HG03064 (cell line): ENCODE measurements around the gene OPCML.

ENCODE experiments used
- ATAC-seq: cut with Tn5 transposase; IDR thresholded peaks from one replicate; pipeline ENCODE4 v1.9.1; 2021; ENCODE audit warnings: low read depth; ENCODE audit not compliant: unreplicated experiment

OPCML gene

DNA sequence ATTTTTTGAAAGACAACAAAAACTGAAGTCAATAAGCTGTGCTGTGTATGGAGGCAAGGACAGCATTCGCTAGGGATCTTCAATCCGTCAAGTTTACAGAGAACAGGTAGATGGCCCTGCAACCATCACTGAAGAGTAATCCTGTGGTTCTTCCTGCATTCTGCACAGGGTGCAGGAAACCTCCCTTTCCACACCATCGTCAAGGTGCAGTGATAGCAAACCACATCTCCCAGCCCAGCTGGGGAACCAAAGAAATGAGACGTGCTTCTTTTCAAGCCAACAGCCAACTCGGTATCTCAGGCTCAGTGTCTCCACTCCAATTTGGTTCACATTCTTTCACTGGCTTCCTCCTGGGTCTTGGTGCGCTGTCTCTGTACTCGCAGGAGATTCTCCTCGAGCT is 814.5 kb downstream of the OPCML start:
- ATAC-seq = no peak

DNA sequence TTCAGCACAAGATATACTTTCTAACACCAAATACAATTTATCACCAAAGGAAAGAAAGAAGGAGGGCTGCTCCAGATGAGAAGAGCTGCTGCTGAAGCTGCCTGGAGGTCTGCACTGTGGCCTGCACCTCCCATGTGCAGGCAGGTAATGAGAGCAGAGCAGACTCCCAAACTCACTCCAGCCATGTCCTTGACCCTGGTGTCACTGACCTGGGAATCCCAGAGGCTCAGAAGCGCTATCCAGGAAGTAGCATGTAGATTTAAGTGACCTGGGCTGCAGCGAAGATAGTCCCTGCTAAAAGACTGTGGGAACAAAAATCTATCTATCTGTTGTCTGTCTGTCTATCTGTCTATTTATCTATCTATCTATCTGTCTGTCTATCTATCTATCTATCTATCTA is 816.3 kb downstream of the OPCML start:
- no peak for ATAC-seq

DNA sequence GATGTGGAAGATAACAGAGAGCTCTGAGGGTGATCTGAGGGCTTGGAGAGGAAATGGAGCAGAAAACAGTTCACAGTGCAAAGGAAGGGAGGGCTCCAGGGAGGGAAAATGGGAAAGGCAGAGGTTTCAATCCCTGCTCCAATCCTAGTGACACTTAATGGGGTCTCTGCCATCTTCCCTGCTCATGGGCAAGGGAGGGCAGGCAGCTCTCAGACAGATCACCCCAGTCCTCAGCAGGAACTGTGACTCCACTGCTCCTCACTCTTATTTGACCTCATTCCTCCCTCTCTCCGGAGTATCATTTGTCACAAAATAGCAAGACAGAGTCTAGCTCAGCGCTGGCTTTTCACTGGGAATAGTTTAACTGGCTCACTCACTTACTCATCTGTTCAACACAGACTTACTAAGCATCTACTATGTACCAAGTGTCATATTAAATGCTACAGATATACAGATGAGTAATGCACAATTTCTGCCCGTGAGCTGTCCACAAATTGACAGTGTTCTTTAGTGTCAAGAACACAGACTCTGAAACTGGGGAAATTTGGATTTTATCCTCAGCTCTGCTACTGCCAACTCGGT is 817.4 kb downstream of the OPCML start:
- no peak for ATAC-seq

GRCh38 chr11:132712466-132712865 is 819.8 kb downstream of the OPCML start:
- ATAC-seq = no peak

DNA sequence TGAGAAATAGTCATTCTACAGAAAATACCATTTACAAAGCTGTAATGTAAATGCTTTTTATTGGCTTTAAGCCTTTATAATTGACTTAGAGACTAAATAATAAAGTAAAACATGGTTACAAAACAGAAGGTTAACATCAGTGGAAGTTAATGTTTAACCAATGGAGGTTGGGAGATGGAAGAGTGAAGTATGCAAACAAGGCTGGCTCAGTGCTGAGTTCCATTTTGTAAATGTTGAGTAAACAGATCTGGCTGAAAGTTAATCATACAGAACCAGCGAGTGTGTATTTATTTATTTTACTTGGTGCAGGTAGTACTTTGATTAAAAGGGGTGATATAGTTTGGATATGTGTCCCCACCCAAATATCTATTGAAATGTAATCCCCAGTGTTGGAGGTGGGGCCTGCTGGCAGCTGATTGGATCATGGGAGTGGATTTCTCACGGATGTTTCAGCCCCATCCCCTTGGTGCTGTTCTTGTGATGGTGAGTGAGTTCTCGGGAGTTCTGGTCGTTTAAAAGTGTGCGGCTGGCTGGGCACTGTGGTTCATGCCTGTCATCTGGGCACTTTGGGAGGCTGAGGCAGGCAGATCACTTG is 827.4 kb downstream of the OPCML start:
- no peak for ATAC-seq

DNA sequence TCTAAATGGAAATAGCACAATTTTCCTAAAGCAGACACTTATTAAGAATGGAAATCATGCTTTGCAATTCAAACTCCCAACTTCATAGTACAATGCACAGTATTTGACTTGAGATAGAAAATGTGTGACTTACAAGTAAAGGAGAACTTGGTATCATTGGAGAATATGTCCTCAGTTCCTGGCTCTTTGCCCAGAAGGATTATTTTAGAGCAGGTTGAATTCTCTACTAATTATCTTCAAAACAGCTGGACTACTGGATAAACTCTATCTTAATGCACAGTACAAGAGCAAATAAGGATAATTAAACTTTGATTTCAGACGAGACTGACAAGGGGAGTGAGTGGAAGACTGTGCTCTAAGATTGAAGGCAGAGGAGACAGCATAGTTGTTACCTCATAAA is 839.4 kb downstream of the OPCML start:
- ATAC-seq = no peak

DNA sequence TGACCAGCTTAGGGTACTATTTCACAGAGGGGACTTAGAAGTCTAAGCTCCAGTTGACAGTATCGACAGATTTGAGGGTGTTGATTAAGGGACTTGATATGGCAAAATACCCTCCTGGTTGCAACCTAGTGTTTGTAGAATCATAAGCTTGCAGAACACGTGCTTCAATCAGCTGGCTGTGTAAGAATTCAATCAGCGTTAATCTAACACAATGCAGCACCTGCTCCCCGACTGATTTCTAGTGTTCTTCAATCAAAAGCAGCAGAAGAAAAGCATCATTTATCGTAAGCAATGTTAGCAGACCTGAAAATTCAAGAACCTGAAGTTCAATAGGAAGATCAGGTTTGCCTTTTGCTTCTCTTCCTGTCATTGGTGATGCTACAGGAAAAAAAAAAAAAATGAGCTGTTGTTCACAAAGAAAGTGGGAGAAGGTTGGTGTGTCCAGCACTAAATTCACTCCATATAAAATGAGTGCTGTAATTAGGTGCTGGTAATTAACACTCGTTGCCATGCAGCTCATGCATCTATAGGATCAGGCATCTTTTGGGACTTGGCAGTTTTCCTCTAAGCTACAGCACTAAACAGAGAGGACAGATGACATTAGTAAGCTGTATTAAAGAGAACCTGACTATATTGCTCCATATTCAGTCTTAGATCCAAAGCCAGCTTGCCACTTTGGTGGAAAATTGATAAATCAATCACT is 840.3 kb downstream of the OPCML start:
- no peak for ATAC-seq

DNA sequence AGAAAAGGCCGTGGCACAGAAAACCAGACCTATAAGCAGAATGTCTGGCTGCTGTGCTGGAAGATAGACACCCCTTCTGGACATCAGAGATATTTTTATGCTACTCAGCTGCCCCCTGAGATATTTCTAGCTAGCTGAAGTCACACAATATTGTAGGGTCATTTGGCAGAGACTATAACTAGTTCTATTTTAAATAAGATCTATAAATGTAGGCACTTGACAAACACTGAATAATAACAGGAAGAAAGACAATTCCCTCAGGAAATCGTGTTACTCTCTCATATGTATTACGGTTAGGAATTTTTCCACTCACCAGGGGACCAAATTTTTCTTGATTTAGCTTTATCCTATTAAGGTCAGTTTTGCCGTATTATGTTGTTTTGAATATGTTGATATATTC is 845.4 kb downstream of the OPCML start:
- no peak for ATAC-seq

- ATAC-seq = no peak
Observed at GRCh38 chr11:132685174-132685611, 847.1 kb downstream of the OPCML start.

DNA sequence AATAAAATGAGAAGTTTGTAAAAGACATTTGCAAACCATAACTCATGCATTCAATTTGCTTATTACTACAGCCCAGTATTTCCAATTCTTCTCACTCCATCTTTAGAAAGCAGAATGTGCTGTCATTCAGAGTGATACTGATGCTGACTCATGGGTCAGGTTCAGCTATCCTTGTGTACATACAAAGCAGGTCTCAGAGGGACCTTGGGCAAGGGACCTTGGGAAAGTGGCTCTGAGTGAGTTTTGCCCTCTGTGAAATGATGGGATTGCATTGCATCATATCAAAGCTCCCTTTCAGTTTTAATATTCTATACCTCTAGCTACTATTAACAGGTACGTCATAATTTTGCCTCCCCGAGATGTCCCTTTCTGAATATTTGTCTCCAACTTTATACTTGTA is 848.7 kb downstream of the OPCML start:
- no peak for ATAC-seq

GRCh38 chr11:132681971-132682370 is 850.3 kb downstream of the OPCML start:
- ATAC-seq = no peak

- ATAC-seq = no peak
Observed at GRCh38 chr11:132680584-132680983, 851.7 kb downstream of the OPCML start.

DNA sequence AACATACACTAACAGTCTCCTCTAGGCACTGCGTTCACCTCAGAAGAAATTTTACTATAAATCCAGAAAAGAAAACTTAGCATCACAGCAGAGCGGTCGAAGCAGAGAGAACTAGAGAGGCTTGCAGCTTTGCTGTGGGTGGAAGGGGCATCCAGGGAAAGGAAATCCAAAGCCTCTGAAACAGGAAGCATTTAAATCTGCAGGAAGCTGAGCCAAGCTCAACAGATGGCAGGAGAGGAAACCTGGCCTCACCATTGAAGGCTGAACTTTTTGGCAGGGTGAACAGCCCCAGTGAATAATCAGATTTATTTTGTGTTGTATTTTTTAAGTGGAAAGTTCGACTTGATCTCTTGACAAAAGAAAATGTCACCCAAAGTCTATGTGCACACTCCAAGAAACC is 858.1 kb downstream of the OPCML start:
- ATAC-seq = no peak

DNA sequence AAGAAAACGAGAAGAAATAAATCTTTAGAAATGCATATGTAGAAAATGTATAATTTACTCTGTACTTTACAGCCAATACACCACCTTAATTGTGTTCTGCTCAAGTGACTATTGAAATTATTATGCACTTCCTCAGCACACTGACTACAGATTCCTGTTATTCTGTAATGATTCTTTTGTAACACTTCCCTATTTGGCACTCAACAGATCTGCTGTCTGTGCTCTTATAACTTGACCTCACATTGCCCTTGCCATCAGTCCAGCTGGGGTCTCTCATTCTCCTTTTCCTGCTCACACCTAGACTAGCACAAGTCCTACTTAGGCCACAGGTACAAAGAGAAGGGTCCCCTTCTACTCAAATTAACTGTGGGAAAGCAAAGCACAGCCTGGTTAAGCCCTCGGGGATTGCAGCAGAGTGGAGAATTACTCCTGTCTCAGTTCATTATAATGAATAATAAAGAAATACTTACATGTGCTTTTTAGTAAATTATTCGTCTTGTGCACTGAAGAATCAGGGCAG is 860.4 kb downstream of the OPCML start:
- ATAC-seq = no peak

DNA sequence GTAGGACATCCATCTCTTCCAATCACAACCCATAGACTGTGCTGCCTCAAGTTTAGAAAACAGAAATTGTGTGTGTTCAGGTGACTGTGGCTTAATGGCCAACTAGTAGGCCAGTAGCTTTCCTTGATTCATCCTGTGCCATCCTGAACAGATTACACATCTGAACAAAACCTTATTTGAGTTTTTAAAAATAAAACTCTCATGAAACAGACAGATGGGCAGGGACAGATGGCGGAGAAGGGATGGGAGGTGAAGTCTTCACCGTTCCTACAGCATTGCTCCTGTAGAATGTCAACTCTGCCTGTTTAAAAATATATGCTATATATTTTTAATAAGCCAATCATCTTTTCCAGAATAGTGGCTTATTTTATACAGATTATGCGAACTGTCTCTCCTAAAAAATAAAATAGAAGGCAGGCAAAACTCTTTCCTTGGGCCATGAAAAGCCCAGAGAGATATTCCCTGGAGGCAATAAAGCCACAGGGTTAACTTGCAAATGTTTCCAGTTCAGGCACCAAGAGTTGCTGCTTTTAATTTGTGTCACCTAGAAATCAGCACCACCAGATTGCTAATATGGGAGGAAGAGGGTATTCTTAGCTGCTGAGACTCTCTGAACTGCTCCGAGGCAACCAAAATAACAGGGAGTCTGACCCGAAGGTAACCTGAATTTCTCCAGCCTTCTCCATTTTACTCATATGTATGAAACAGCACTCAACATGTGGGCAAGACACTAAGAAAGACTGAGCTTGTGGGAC is 861.2 kb downstream of the OPCML start:
- no peak for ATAC-seq

DNA sequence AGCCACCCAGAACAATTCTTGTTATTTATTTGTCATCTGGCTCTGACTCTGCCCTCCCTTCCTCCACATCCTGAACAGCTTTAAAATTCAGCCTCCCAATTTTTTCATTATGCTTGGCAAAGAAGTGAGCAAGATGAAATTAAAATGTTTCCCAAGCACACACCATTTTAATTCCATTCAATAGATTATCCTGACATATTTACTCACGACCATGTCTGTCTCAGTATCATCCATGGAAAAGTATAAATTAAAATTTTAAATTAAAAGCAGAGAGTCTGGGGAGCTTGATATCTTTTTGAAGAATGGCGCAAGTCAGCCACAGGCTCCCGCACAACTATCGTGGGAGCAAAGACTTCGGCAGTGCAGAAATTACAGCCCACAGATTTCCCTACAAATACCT is 862.4 kb downstream of the OPCML start:
- no peak for ATAC-seq

DNA sequence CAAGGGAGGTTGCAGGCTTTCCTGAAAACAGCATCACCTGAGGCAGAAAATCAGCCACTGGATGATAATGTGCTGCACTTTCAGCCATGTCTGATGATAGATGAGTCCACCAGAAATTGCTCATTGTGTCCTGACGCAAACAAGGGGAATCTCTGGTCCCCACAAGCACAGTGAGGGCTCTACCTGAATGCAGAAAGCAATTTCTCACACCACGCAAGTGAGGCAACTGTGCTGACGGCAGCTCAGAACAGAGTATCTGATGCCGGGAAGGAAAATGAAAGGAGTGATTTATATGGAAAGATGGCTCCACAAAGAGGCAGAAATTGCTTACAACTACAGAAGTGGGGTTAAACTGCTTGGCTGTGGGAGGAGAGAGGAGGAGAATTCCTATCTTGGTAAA is 867.1 kb downstream of the OPCML start:
- no peak for ATAC-seq

GRCh38 chr11:132658696-132659095 is 873.6 kb downstream of the OPCML start:
- ATAC-seq = no peak

DNA sequence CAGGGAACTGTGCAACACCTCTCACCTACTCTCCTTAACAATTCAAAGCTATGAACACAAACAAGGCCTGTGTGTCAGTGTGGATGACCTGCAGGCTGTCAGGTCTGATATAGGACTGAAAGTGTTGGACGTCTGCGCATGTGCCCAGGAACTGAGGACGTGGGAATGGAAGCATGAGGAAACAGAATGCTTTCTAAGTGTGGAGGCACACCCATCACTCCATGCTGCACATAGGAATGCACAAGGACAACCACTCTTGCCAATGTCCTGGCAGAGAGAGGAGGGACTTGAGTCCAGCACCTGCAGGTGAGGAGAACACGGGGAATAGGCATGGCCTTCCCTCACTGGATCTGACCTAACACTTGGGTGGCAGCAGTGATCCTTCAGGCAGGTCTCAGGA is 874.3 kb downstream of the OPCML start:
- no peak for ATAC-seq

DNA sequence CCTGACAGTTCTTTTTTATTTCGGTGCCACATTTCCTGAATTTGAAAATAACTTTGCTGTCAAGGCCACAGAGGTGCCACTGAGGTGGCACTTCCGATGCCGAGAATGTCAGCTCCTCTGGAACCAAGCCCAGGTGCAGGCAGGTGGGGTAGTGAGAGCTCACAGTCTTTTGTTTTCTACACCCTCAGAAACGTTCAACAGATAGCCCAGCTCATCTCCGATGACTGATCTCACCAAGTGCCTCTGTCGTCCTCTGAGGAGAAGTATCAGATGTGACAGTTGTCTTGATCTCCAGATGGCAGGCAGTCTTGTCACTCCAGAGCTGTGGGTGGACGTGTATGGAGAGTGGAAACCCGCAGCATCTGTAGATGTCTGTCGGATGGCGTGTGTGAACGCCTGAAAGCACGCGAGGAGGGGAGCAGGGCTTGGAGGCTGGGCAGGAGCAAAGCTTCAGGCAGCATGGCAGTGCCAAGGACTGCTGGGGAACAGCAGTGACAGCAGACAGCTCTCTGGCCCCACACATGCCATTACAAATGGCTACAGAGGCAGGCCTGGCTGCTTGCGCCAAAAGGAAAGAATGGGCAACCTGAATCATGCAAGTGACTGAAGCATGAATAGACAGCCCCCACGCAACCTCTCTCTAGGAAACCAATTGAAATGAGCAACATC is 877.0 kb downstream of the OPCML start:
- no peak for ATAC-seq

- ATAC-seq = no peak
Observed at GRCh38 chr11:132653237-132653636, 879.1 kb downstream of the OPCML start.
